SU-DHL-6 (cell line): ENCODE results near the gene SAP25.

ENCODE experiments used
- CTCF ChIP-seq: fragments of 200-600 bp; sonication (generic); IDR thresholded peaks from one replicate; pipeline ENCODE4 v1.5.1; 2017; ENCODE audit warnings: antibody characterized with exemption, mild to moderate bottlenecking, low read length, moderate library complexity; ENCODE audit not compliant: insufficient read depth, poor library complexity, severe bottlenecking
- EZH2phosphoT487 ChIP-seq: fragments of 200-600 bp; sonication (generic), shearing (Covaris generic); conservative IDR thresholded peaks from 2 replicates; pipeline ENCODE4 v1.6.1; 2018; ENCODE audit warnings: mild to moderate bottlenecking, antibody characterized with exemption, low read length, moderate library complexity, mixed read lengths

DNA sequence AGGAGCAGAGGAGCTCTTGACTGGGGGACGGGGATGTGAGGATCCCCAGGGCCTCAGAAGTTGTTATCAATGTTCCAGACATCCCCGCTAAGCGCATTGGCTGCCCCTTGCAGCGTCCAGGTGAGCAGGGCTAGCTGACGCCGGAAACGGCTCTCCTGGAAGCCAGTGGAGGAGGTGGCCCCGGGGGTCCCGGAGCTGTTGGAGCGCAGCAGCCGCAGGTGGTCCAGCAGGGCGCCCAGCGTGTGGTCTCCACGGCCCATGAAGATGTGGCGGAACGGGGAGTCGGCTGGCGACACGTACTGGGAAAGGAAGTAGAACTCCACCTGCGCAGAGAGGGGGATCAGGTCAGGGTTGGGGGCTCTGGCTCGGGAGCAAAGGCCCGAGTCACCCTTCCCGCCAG, 47.1 kb upstream of the SAP25 start:
- TF ChIP-seq CTCF (no peak), EZH2phosphoT487 (no peak)
